HG02970 (cell line): ENCODE results near the gene ZXDA.
A peak's percentile ranks its signal among the peaks of the same experiment; 100 is the strongest.
"Not testable (repeated sequence)": the region's sequence is repeated elsewhere in the genome, so short reads cannot be mapped to it uniquely, and the experiment has no call there.

ENCODE experiments used
- ATAC-seq: cut with Tn5 transposase; IDR thresholded peaks from one replicate; pipeline ENCODE4 v1.9.1; 2021; ENCODE audit warnings: mild to moderate bottlenecking, moderate library complexity, moderate number of reproducible peaks; ENCODE audit not compliant: unreplicated experiment, low FRiP score

The ZXDA gene

GRCh38 chrX:57910287-57910912, at the start of gene ZXDA:
TSS of gene ZXDA (minus strand) at chrX:57910458. CDS start at chrX:57910420, 38 bp downstream.
- peak; percentile 48 for ATAC-seq

- no peak for ATAC-seq
Observed at GRCh38 chrX:57952320-57952678, 42.0 kb upstream of the ZXDA start.

- ATAC-seq = no peak
Observed at GRCh38 chrX:57951666-57952319, 41.5 kb upstream of the ZXDA start.

GRCh38 chrX:57933321-57933720, 23.1 kb upstream of the ZXDA start:
- no peak for ATAC-seq

- ATAC-seq = no peak
Observed at GRCh38 chrX:57932266-57932665, 22.0 kb upstream of the ZXDA start.

- no peak for ATAC-seq
Observed at GRCh38 chrX:57930051-57930450, 19.8 kb upstream of the ZXDA start.

GRCh38 chrX:57929373-57929772, 19.1 kb upstream of the ZXDA start:
- no peak for ATAC-seq

- ATAC-seq = no peak
Observed at GRCh38 chrX:57925806-57926205, 15.5 kb upstream of the ZXDA start.

GRCh38 chrX:57918750-57919436, 8.6 kb upstream of the ZXDA start:
- ATAC-seq = no peak

GRCh38 chrX:57915680-57916079, 5.4 kb upstream of the ZXDA start:
- no peak for ATAC-seq

GRCh38 chrX:57909595-57910286, 517 bp downstream of the ZXDA start:
- peak; percentile 71 for ATAC-seq

GRCh38 chrX:57908972-57909594, 1.2 kb downstream of the ZXDA start:
- ATAC-seq = not testable (repeated sequence)

GRCh38 chrX:57906790-57907189, 3.5 kb downstream of the ZXDA start:
- ATAC-seq = no peak

GRCh38 chrX:57905141-57905540, 5.1 kb downstream of the ZXDA start:
- ATAC-seq = no peak

GRCh38 chrX:57904176-57904880, 5.9 kb downstream of the ZXDA start:
- ATAC-seq = no peak

- no peak for ATAC-seq
Observed at GRCh38 chrX:57902633-57903032, 7.6 kb downstream of the ZXDA start.

GRCh38 chrX:57901466-57901865, 8.8 kb downstream of the ZXDA start:
- ATAC-seq = no peak

- ATAC-seq = no peak
Observed at GRCh38 chrX:57900975-57901374, 9.3 kb downstream of the ZXDA start.

GRCh38 chrX:57899906-57900305, 10.4 kb downstream of the ZXDA start:
- ATAC-seq = no peak

- ATAC-seq = no peak
Observed at GRCh38 chrX:57899064-57899463, 11.2 kb downstream of the ZXDA start.
